ENCODE measurements around the gene NUP88.

NUP88 gene

DNA sequence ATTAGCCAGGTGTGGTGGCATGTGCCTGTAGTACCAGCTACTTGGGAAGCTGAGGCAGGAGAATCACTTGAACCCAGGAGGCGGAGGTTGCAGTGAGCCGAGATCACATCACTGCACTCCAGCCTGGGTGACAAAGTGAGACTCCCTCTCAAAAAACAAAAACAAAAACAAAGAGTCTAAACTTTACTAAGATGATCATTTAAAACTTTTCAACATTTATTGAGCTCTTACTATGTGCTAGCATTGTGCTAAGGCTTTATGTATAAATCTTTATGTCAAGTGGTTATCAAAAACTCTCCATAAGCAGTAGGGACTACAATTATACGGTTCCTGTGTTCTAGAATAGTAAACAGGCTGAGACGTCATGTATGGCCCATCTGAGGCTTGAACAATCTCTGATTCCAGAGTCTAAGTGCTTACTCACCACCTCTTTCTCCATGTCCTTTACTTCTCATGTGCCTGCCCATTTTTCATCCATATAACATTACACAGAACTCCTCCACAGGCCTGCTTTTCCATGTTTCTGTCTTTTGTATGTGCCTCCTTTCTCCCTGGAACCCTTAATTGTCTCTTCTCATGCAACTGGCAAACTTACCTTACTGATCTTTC lies 66.7 kb downstream of the NUP88 start:
- Mint-ChIP-seq H3K4me1 (no peaks in the 10 kb centered on the region), H3K9me3 (no peaks in the 10 kb centered on the region), H3K27me3 (no peaks in the 10 kb centered on the region), H3K36me3 (peaks cover 66% of the 10 kb centered on the region), H3K27ac (no peak overlapping the region), H3K4me3 (no peak overlapping the region)
- ATAC-seq: no peak

DNA sequence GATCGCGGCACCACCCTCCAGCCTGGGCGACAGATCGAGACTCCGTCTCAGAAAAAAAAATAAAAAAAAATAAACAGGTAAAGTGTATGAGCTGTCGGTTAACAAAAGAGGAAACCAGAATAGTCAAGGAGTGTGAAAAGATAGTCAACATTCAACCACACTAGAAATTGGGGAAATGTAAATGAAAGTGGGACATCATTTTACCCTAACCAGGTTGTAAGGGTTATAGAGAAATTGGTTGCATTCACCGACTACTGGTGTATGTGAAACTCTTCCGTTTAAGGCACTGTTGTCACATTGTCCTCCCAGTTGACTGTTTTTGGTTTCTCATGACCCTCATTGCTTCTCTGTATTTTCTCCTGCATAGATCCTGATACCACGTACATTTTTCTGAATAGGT lies 74.5 kb downstream of the NUP88 start:
- H3K4me1 Mint-ChIP-seq: peaks cover 5% of the 10 kb centered on the region
- no peaks in the 10 kb centered on the region for H3K27me3 Mint-ChIP-seq
- ATAC-seq: peak; percentile 54
- no peak overlapping the region for H3K4me3 Mint-ChIP-seq
- peak overlapping the region; percentile 55 for H3K27ac Mint-ChIP-seq
- H3K9me3 Mint-ChIP-seq: no peaks in the 10 kb centered on the region
- H3K36me3 Mint-ChIP-seq: peaks cover 33% of the 10 kb centered on the region
